T-cell (primary cell): ENCODE measurements around the gene FBXO24. TPM values are rescaled to one million over a fixed set of nuclear protein-coding genes. Genes with fewer than 3 reads are reported as not detected.

ENCODE experiments used
- ATAC-seq, 4 experiments: fragments of 200-7000 bp in 3 of 4; fragments of 150-1000 bp in 1 of 4; cut with Tn5 transposase; replicated peaks in 1 of 4; 1 replicate in 3 of 4; 2 replicates in 1 of 4; pipeline ENCODE4 v1.10.0; 2021; ENCODE audit warnings: moderate library complexity in 3 of 4, mild to moderate bottlenecking in 2 of 4, moderate number of reproducible peaks in 1 of 4
- CTCF ChIA-PET, 2 donors: fragments of 300-600 bp; sonication (Branson Sonifier 250); formaldehyde crosslinking; loops; one replicate each; lab custom pipeline; 2022; ENCODE audit warnings: antibody characterized with exemption in 2 of 2; lab: Charles Lee
- POLR2A ChIA-PET, 2 donors: fragments of 300-600 bp; sonication (Branson Sonifier 250); formaldehyde crosslinking; loops; one replicate each; lab custom pipeline; 2022; ENCODE audit warnings: antibody characterized with exemption in 2 of 2; lab: Charles Lee
- DNase-seq, 35 experiments: peaks; one replicate each; pipeline versions ENCODE4 v3.0.0 to v3.0.0-alpha.2; 2013 to 2023
- H3K27ac ChIP-seq: one replicate; pipeline ENCODE4 v1.5.1; 2013; ENCODE audit warnings: low read length
- H3K27me3 ChIP-seq, 2 experiments: replicated peaks in 1 of 2; 1 replicate in 1 of 2; 2 replicates in 1 of 2; pipeline versions ENCODE4 v1.6.1 to v1.7.0; 2013; ENCODE audit warnings: low read length in 1 of 2, mixed read lengths in 1 of 2; ENCODE audit not compliant: control insufficient read depth in 2 of 2, insufficient read depth in 2 of 2; ENCODE audit errors: extremely low read depth in 1 of 2
- H3K36me3 ChIP-seq, 2 donors: 1 replicate in 1 of 2; 2 replicates in 1 of 2; pipeline versions ENCODE4 v1.6.1 to v1.7.0; 2013; ENCODE audit warnings: low read length in 1 of 2; ENCODE audit not compliant: control insufficient read depth in 2 of 2, insufficient read depth in 1 of 2; ENCODE audit errors: extremely low read depth in 1 of 2
- H3K4me1 ChIP-seq, 2 experiments: 1 replicate in 1 of 2; 2 replicates in 1 of 2; pipeline versions ENCODE4 v1.6.1 to v1.7.0; 2013; ENCODE audit warnings: low read length in 2 of 2, mixed read lengths in 1 of 2; ENCODE audit not compliant: insufficient read depth in 2 of 2, control insufficient read depth in 1 of 2; ENCODE audit errors: extremely low read depth in 1 of 2
- H3K4me3 ChIP-seq, 2 donors: 1 replicate in 1 of 2; 2 replicates in 1 of 2; pipeline versions ENCODE4 v1.5.1 to v1.7.0; 2013; ENCODE audit warnings: mild to moderate bottlenecking in 2 of 2, low read length in 1 of 2, moderate library complexity in 1 of 2; ENCODE audit not compliant: control insufficient read depth in 1 of 2; ENCODE audit errors: extremely low read depth in 1 of 2
- H3K9me3 ChIP-seq: 2 replicates; pipeline ENCODE4 v1.7.0; 2013
- H3K27ac Mint-ChIP-seq, 2 donors: one replicate each; pipeline ENCODE4 v1.8.0; 2020 to 2021; ENCODE audit warnings: mild to moderate bottlenecking in 2 of 2, mixed read lengths in 2 of 2
- H3K27me3 Mint-ChIP-seq, 2 donors: one replicate each; pipeline ENCODE4 v1.8.0; 2021 to 2022; ENCODE audit warnings: mixed read lengths in 2 of 2
- H3K36me3 Mint-ChIP-seq: one replicate; pipeline ENCODE4 v1.8.0; 2021; ENCODE audit warnings: mixed read lengths
- H3K4me1 Mint-ChIP-seq, 3 donors: one replicate each; pipeline ENCODE4 v1.8.0; 2020 to 2022; ENCODE audit warnings: mixed read lengths in 3 of 3, mild to moderate bottlenecking in 1 of 3
- H3K4me3 Mint-ChIP-seq, 3 donors: one replicate each; pipeline ENCODE4 v1.8.0; 2020 to 2022; ENCODE audit warnings: mild to moderate bottlenecking in 3 of 3, mixed read lengths in 3 of 3, moderate library complexity in 3 of 3
- H3K9me3 Mint-ChIP-seq, 3 donors: one replicate each; pipeline ENCODE4 v1.8.0; 2020 to 2022; ENCODE audit warnings: mixed read lengths in 3 of 3
- WGBS: methylation state at CpG from one replicate; pipeline ENCODE4 v1.1.5; 2013; ENCODE audit warnings: missing lambda C conversion rate; ENCODE audit not compliant: insufficient coverage; 5-methylcytosine and 5-hydroxymethylcytosine counted together
- total RNA-seq, 35 experiments: library from RNA in 6 of 35; stranded (reverse) in 6 of 35; fragments of 120-200 nt in 1 of 35; gene quantifications; one replicate each; pipeline versions ENCODE4 v1.2.1 to v1.2.4 and lab custom pipeline; 2013 to 2026

Gene FBXO24
- total RNA-seq, 5 donors from 2014 or later (not counting 1 experiment from before 2014, with no cell fraction given): 0.70 to 1.7 (median 1.3) TPM

- no peak overlapping the region for H3K4me3 ChIP-seq
- Mint-ChIP-seq H3K36me3 (peaks cover 8% of the 10 kb centered on the region), H3K4me3 (no peak overlapping the region), H3K4me1 (peaks cover 16 to 18% (median 18%) of the 10 kb centered on the region in 3 donors), H3K9me3 (no peaks in the 10 kb centered on the region), H3K27me3 (no peaks in the 10 kb centered on the region), H3K27ac (no peak overlapping the region)
- H3K36me3 ChIP-seq: peaks cover 0 to 3% of the 10 kb centered on the region in 2 donors
- ChIA-PET POLR2A (no interaction called here), CTCF (interaction anchor here in 1 of 2 donors (0.5 kb wide), 1 partner anchor 59 kb away, joined by 8 read pairs; no protein-coding TSS in a partner anchor)
- WGBS: 92% methylated on average over 8 of the region's 8 CpGs
- DNase-seq: no peak
- no peak overlapping the region for H3K27ac ChIP-seq
- peaks cover 3 to 11% of the 10 kb centered on the region in 2 experiments for H3K4me1 ChIP-seq
- H3K27me3 ChIP-seq: no peaks in the 10 kb centered on the region
- ATAC-seq: no peak
- no peaks in the 10 kb centered on the region for H3K9me3 ChIP-seq
Observed at GRCh38 chr7:100621554-100621953, 35.4 kb downstream of the FBXO24 start.

DNA sequence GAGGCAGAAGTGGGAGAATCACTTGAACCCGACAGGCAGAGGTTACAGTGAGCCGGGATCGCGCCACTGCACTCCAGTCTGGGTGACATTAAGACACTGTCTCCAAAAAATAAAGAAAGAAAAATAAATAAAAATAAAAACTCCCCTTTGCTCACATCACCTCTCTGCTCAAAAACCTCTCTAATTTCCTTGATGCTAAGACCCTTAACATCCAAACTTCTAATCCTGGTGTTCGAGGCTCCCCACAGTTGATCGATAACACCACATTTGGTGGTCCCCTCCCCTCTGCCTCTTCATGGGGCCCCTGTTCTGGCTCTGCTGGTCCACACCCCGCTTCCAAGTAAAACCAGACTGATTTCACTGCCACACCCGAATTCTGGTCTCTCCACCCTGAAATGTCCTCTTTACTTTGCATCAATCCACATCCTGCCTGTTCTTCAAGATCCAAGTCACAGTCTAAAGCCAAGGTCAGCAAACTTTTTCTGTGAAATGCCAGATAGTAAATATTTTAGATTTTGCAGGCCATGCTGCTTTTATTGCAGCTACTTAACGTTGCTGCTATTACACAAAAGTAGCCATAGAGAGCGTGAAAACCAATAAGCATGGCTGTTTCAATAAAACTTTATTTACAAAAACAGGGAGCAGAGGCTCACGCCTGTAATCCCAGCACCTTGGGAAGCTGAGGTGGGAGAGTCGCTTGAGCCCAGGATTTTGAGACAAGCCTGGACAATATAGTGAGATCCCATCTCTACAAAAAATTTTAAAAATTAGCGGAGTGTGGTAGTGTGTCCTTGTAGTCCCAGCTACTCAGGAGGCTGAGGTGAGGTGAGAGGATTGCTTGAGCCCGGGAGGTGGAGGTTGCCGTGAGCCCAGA lies 38.1 kb downstream of the FBXO24 start:
- peak overlapping the region in 1 of 2 donors; percentile 65 for H3K27ac Mint-ChIP-seq
- CTCF ChIA-PET: interaction anchor here (0.7 kb wide), 2 partner anchors 81 to 83 kb away, joined by 3 to 5 read pairs; no protein-coding TSS in a partner anchor

GRCh38 chr7:100626055-100626454 lies 39.9 kb downstream of the FBXO24 start:
- no peaks in the 10 kb centered on the region for H3K36me3 ChIP-seq
- peak overlapping the region; percentile 38 to 49 for H3K4me3 ChIP-seq
- peak overlapping the region; percentile 35 for H3K27ac ChIP-seq
- Mint-ChIP-seq H3K4me3 (peak overlapping the region; percentile 49 to 69 (median 64)), H3K36me3 (peaks cover 6% of the 10 kb centered on the region), H3K9me3 (no peaks in the 10 kb centered on the region), H3K27me3 (no peaks in the 10 kb centered on the region), H3K4me1 (peaks cover 35 to 49% (median 42%) of the 10 kb centered on the region in 3 donors), H3K27ac (peak overlapping the region; percentile 31 to 72)
- no peak for DNase-seq
- no peaks in the 10 kb centered on the region for H3K27me3 ChIP-seq
- no CpG with 5 or more reads among the region's 3 CpGs for WGBS
- ChIA-PET POLR2A (interaction anchor here (0.6 to 0.8 kb wide), 2 partner anchors 13 to 17 kb away, joined by 3 read pairs; partner anchors contain the start of gene MOSPD3 (in 1 of the 2)), CTCF (interaction anchor here (0.6 to 1.5 kb wide), 7 partner anchors 8 to 518 kb away, joined by 3 to 7 read pairs (median 3); partner anchors contain the start of gene MOSPD3 (in 2 of the 2))
- H3K4me1 ChIP-seq: peaks cover 5 to 28% of the 10 kb centered on the region in 2 experiments
- ATAC-seq: no peak
- H3K9me3 ChIP-seq: no peaks in the 10 kb centered on the region

More for the DNA sequence above, 38.1 kb downstream of the FBXO24 start:
- WGBS: 80% methylated on average over 6 of the region's 15 CpGs
- H3K27me3 ChIP-seq: no peaks in the 10 kb centered on the region
- POLR2A ChIA-PET: interaction anchor here in 1 of 2 donors (0.5 kb wide), 1 partner anchor 8 kb away, joined by 3 read pairs; no protein-coding TSS in a partner anchor
- H3K4me1 ChIP-seq: peaks cover 5 to 28% of the 10 kb centered on the region in 2 experiments
- H3K36me3 ChIP-seq: no peaks in the 10 kb centered on the region
- Mint-ChIP-seq H3K4me3 (peak overlapping the region in 1 of 3 donors; percentile 22), H3K4me1 (peaks cover 26 to 37% (median 34%) of the 10 kb centered on the region in 3 donors), H3K36me3 (peaks cover 8% of the 10 kb centered on the region), H3K9me3 (no peaks in the 10 kb centered on the region), H3K27me3 (no peaks in the 10 kb centered on the region)
- H3K4me3 ChIP-seq: no peak overlapping the region
- H3K27ac ChIP-seq: no peak overlapping the region
- no peak for ATAC-seq
- no peak for DNase-seq
- no peaks in the 10 kb centered on the region for H3K9me3 ChIP-seq

DNA sequence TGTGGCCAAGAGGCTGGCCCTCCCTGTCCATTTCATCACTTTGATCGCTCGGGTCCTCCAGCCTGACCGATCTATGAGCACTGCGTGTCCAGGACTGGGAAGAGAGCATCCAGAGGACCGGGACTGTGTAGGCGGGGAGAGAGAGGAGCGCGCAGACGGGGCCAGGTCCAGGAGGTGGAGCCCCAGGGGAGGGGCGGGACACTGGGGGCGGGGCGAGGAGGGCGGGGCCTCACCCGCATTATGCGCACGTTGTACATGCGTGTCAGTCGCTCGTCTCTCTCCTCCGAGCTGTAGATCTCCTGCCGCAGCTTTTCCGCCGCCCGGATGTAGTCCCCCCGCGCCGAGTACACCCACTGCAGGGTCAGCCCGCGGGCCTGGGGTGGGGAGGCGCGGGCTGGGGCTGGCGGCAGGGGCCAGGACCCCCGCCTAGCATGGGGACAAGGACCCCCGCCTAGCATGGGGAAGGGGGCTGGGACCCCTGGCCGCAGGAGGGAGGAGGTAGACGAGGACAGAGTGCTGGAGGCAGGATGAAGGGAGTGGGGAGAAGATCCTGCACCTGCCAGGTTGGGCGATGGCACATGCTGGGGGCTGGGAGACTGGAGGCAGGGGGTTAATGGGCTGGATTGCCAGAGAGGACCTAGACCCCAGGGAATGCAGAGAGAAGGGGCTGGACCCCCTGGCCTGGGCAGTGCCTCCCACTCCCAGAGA lies 40.6 kb downstream of the FBXO24 start:
- no peaks in the 10 kb centered on the region for H3K9me3 Mint-ChIP-seq
- Histone ChIP-seq H3K4me1 (peaks cover 5 to 28% of the 10 kb centered on the region in 2 experiments), H3K9me3 (no peaks in the 10 kb centered on the region), H3K4me3 (peak overlapping the region; percentile 49 to 59), H3K27ac (peak overlapping the region; percentile 80), H3K27me3 (no peaks in the 10 kb centered on the region), H3K36me3 (no peaks in the 10 kb centered on the region)
- DNase-seq (peak; percentile 74 to 94 (median 86)), ATAC-seq (peak; percentile 97 to 99 (median 97))
- H3K36me3 Mint-ChIP-seq: peaks cover 2% of the 10 kb centered on the region
- ChIA-PET CTCF (interaction anchor here (0.6 to 1.5 kb wide), 8 partner anchors 8 to 517 kb away, joined by 3 to 7 read pairs (median 3); partner anchors contain the start of gene MOSPD3 (in 2 of the 2)), POLR2A (interaction anchor here in 1 of 2 donors (0.8 kb wide), 1 partner anchor 14 kb away, joined by 3 read pairs; the partner anchor contains the start of gene MOSPD3)
- H3K27me3 Mint-ChIP-seq: no peaks in the 10 kb centered on the region
- peak overlapping the region; percentile 72 for H3K27ac Mint-ChIP-seq
- peaks cover 35 to 49% (median 42%) of the 10 kb centered on the region in 3 donors for H3K4me1 Mint-ChIP-seq
- WGBS: under 1% methylated on average over 26 of the region's 37 CpGs
- H3K4me3 Mint-ChIP-seq: peak overlapping the region; percentile 62 to 69 (median 64)

- H3K36me3 ChIP-seq: no peaks in the 10 kb centered on the region
- no peaks in the 10 kb centered on the region for H3K36me3 Mint-ChIP-seq
- H3K4me3 Mint-ChIP-seq: peak overlapping the region in 1 of 3 donors; percentile 69
- H3K9me3 ChIP-seq: no peaks in the 10 kb centered on the region
- WGBS: 96% methylated on average over 20 of the region's 21 CpGs
- DNase-seq: no peak
- peaks cover 5 to 33% of the 10 kb centered on the region in 2 experiments for H3K4me1 ChIP-seq
- peaks cover 0 to 4% of the 10 kb centered on the region in 2 experiments for H3K27me3 ChIP-seq
- ATAC-seq: no peak
- H3K27ac Mint-ChIP-seq: peak overlapping the region in 1 of 2 donors; percentile 28
- CTCF ChIA-PET: interaction anchor here (1.1 to 1.5 kb wide), 3 partner anchors 14 to 15 kb away, joined by 3 to 7 read pairs (median 6); partner anchors contain the start of gene MOSPD3 (in 2 of the 2)
- H3K4me3 ChIP-seq: peak overlapping the region in 1 of 2 donors; percentile 49
- H3K27me3 Mint-ChIP-seq: no peaks in the 10 kb centered on the region
- POLR2A ChIA-PET: interaction anchor here in 1 of 2 donors (0.5 kb wide), 1 partner anchor 83 kb away, joined by 3 read pairs; no protein-coding TSS in a partner anchor
- no peaks in the 10 kb centered on the region for H3K9me3 Mint-ChIP-seq
- H3K4me1 Mint-ChIP-seq: peaks cover 38 to 52% (median 43%) of the 10 kb centered on the region in 3 donors
- H3K27ac ChIP-seq: peak overlapping the region; percentile 80
Observed at GRCh38 chr7:100627238-100627549, 41.1 kb downstream of the FBXO24 start.
